Activated CD4-positive, alpha-beta T cell treated with anti-CD3 and anti-CD28 coated beads for 4 hours (primary cell): Measurements from ENCODE around the gene CMSS1.

ENCODE experiments used
- DNase-seq, 2 donors: peaks; one replicate each; pipeline ENCODE4 v3.0.0-alpha.2; 2020

Gene CMSS1

GRCh38 chr3:99965077-99965476 is 147.4 kb downstream of the CMSS1 start:
- DNase-seq, result no peak

DNA sequence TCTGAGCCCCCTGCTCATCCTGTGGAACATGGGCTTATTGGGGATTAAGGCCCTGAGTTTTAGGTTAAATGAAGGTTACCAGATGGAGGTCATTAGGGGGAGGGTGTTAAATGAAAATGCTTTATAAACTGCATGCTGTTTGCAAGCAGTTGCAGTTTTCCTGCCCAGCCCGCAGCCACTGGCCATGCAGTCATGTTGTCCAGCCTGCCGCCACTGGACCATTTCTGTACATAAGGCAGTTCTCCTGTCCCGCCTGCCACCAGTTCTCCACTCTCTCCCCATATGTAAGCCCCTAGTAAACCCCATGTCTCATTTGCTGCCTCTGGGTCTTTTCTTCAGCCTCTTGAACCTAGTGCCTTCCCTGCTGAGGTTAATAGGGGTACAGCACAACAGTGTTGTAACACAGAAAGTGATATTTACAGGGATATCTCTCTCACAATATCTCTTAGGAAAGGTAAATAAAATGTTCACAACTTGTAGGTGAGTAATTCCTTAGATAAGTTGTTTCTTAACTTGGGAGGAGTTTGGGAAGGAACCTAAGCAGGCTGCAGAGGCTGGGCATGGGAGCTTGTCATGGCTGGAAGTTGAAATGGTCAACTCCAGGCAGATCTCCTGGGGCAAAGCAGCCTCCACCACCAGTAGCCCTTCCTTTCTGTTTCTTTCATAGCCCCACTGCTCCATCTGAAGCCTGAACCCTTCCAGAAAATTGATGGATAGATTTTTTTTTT is 148.2 kb downstream of the CMSS1 start:
- no peak for DNase-seq

- no peak for DNase-seq
These were observed 149.2 kb downstream of the CMSS1 start for GRCh38 chr3:99966662-99967416.

DNA sequence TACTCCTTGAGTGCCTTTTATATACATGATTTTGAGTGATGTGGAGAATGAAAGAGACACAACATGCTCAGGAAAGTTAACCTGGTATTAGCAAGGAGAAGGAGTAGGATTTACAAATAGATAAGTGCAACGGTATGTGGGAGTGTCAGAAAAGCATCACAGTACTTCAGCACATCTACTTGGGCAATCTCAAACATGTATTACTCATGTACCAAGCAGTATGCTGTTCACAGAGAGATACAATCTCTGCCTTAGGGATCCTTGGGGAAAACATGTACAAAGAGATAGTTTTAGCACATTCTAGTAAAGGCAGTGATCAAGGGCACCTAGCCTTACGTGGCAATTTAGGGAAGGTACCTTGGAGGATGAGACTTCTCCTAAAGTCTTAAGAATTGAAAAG is 150.1 kb downstream of the CMSS1 start:
- DNase-seq, result no peak

DNA sequence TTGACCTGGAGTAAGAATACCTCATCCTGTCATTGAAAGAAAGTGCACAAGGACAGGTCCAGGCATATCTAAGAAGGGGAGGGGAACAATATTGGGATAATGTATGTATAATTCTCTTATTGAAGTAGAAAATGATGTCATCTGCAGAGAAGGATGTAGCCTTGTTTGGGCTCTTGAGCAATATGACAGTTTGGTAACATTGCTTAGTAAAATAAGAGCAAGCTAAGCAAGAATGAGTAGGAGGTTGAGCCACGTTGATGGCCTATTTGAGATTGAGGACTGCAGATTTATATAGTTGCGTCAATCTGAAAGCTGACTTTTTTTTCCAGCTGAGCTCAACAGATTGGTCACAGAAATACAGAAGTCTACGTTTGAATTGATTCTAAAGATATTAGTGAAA is 151.5 kb downstream of the CMSS1 start:
- DNase-seq, result no peak

DNA sequence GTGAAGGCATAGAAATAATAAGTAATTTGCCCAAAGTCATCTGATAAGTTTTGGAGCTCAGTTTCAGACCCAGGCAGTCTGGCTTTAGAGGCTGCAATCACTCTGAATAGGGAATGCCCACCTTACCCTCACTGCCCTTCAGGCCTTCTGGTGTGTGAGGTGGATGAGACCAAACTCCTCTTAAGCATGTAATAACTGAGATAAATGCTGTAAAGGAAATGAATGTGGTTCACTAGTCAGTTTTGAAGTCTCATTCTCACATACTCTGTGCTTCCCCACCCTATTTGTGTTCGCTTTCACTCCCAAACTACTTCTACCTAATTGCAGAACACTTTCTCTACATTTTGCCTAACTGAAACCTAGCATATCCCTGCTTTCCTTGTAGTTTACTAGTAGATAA is 152.5 kb downstream of the CMSS1 start:
- DNase-seq, result no peak

- DNase-seq, result no peak
These were observed 154.1 kb downstream of the CMSS1 start for GRCh38 chr3:99971761-99972160.

GRCh38 chr3:99972380-99973104 is 154.9 kb downstream of the CMSS1 start:
- no peak for DNase-seq

DNA sequence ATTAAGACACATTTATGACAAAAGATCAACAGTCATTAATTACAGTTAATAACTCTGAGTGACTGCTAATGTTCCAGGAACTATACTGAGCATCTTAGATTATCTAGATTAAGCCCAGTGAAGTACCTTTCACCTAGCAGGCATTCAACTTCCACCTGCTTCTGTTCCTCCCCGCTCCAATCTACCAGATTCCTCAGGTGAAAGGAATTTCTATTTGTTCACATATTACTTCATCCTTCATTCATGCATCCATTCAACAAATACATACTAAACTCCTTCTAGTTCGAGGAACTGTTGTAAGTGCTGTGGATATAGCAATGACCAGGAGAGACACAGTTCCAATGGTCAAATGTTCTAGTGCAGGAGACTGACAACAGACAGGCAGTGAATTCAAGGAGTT is 157.3 kb downstream of the CMSS1 start:
- DNase-seq, result no peak

DNA sequence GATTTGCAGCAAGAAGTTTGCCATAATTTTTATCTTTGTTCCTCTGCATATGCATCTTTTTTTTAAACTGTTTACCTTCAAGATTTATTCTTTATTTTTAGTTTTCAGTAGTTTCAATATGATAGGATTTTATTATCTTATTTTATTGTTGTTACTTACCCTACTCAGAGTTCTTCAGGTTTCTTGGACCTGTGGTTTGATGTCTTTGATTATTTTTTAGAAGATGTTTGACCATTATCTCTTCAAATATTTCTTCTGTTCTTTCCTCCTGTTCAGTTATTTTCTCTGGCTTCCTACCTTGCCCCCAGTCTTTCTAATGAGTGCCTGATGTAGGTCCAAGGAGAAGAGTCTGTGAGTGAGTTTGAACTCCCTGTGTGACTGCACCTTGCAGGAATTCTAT is 158.9 kb downstream of the CMSS1 start:
- DNase-seq, result no peak

GRCh38 chr3:99978221-99978620 is 160.6 kb downstream of the CMSS1 start:
- no peak for DNase-seq

GRCh38 chr3:99980606-99981005 is 162.9 kb downstream of the CMSS1 start:
- DNase-seq, result no peak

DNA sequence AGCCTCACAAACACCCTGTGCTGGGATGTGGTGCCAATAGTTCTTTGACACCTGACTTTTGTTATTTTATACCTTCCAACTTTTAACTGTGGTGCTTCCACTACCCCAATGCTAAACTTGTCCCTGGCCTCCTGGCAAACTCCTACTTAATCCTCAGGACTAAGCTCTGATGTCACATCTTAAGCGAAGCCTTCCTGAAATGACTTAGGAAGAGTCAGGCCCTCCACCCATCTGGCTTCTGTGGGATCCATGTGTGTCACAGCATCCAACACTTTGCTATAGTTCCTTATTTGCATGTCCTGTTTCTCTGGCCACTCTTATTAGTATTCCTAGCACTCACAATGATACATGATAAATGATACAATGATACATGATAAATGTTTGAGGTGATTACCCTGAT is 163.5 kb downstream of the CMSS1 start:
- no peak for DNase-seq

- DNase-seq, result no peak
These were observed 165.0 kb downstream of the CMSS1 start for GRCh38 chr3:99982650-99983049.

GRCh38 chr3:99984139-99984538 is 166.5 kb downstream of the CMSS1 start:
- DNase-seq, result no peak

GRCh38 chr3:99984668-99985067 is 167.0 kb downstream of the CMSS1 start:
- DNase-seq, result no peak

DNA sequence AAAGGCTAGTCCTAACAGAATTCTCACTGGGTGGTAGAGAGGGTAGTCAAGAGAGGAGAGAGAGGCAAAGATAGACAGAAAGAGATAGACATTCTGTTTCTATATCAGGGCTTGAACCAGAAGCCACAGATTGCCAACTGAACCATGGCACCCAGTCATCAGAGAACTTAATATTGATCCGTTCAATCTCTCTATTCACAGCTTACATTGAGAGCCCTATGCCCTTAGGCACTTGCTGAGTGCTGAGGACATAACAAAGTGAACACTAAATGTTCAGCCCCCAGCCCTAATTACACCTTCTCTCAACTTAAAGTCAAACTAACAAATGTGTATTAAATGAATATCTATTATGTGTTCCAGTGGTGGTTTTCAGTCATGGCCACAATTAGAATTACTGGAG is 172.5 kb downstream of the CMSS1 start:
- DNase-seq, result no peak

DNA sequence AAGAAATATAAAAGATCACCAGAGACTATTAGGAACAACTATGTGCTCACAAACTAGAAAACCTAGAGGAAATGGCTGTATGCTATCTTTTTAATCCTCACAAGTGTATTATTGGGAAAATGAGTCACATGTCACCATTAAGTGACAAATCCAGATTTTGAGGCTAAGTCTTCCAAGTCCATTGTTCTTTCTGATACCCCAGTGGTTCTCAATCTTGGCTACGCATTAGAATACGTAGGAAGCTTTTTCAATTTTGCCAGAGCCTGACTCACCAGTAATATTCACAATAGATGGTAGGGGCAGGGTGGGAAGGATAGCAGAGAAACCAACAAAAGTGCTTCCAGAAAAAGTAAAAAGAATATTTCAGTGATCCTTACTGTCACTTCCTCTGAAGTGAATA is 179.6 kb downstream of the CMSS1 start:
- no peak for DNase-seq

GRCh38 chr3:99999536-99999935 is 181.9 kb downstream of the CMSS1 start:
- DNase-seq, result no peak

GRCh38 chr3:100001083-100001482 is 183.4 kb downstream of the CMSS1 start:
- DNase-seq, result no peak

DNA sequence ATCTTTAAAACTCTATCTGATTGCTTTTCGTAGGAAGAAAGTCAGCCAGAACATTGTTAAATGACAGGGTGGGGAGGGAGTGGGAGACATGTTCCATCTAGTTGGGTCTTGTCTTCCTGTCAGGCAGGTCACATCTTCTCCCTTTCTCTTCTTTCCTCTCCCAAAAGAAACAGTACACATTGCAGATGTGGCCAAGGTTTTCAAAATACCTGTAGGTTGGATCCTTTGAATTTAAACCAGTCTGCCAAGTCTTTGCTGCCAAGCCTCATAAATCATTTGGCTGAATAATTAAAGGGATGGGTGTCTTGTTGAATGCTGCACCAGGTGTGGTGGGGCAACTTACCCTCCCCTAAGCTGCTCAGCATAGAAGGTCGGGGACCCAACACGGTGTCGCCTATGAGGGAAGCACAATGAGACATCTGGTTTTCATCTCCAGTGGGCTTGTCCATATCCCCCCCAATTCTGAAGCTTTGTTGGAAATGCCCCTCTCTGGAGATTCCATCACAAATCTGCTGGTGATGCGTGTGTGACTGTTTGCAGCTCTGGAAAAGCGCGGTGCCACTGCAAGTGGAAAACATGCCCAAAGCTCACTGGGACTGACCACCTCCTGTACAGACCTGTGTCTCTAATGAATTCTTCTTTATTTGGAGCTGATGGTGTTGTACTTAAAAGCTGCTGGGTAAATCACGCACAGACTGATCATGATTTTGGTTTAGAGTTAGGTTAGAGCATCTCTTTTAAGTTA is 184.0 kb downstream of the CMSS1 start:
- DNase-seq, result no peak

DNA sequence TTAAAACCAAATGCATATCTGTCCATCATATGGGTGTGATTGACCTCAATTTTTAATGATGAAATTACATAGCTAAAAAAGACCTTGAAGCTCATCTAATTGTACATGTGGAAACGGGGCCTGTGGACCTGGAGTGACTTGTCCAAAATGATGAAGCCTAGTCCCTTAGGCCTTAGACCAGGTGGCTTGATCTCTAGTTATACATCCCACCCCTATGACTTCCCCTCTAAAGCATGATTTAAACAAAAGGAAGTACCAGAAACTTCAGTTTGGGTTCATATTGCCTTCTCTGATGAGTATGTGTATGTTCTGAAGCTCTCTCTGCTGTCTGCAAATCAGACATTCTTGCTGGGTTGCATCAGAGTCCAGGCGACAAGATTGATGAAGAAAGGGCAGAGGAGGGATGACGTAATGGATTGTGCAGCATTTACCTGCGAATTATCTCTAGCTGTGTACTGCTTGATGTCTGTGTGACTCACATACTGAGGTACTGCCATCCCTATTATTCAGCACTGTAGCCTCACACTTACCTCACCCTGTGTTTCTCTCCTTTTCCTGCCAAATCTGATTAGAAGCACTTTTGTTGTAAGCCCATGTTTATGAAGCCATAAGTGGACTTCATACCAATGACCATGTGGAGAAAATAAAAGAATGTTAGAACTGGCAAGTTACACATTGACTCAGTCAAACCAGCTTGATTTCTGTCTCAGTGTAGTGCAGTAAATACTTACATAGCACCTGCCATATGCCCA is 185.1 kb downstream of the CMSS1 start:
- DNase-seq, result no peak
